Mammary epithelial cell (primary cell): ENCODE measurements around the gene IL1F10.

Experiments used
- EZH2 ChIP-seq: IDR thresholded peaks from 2 replicates; pipeline ENCODE4 v1.6.1; 2012; ENCODE audit warnings: low read length, inconsistent platforms, borderline replicate concordance
- TF ChIP-seq, protein P1 (sequence below), 2 donors: IDR thresholded peaks in 1 of 2; conservative IDR thresholded peaks in 1 of 2; 2 replicates each; pipeline ENCODE4 v1.5.1; 2011 to 2012; ENCODE audit warnings: inconsistent platforms in 2 of 2, low read length in 2 of 2, mild to moderate bottlenecking in 2 of 2, control low read depth in 1 of 2, low read depth in 1 of 2; ENCODE audit not compliant: insufficient read depth in 1 of 2; ENCODE audit errors: extremely low read depth in 1 of 2

DNA sequence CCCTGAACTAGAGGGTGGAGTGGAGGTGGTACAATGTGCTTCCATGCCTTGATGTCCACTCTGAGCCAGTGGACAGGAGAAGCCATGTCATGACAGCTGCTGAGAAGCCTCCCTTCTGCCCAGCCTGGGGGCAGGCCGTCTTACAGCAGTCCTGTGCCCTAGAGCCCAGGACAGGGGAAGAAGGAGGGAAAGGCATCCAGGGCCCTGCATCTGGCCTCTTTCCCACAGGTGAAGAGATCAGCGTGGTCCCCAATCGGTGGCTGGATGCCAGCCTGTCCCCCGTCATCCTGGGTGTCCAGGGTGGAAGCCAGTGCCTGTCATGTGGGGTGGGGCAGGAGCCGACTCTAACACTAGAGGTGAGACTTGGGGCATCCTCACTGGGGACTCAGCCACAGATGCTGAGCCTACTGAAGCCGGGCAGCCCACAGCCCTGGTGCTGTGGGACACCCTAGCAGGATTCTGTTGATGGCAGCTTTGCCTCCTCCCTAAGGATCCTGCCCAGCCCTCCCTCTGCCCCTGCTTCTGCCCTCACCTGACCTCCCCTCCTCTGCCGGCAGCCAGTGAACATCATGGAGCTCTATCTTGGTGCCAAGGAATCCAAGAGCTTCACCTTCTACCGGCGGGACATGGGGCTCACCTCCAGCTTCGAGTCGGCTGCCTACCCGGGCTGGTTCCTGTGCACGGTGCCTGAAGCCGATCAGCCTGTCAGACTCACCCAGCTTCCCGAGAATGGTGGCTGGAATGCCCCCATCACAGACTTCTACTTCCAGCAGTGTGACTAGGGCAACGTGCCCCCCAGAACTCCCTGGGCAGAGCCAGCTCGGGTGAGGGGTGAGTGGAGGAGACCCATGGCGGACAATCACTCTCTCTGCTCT, 5.6 kb upstream of the IL1F10 start:
- TF ChIP-seq, protein P1, sequence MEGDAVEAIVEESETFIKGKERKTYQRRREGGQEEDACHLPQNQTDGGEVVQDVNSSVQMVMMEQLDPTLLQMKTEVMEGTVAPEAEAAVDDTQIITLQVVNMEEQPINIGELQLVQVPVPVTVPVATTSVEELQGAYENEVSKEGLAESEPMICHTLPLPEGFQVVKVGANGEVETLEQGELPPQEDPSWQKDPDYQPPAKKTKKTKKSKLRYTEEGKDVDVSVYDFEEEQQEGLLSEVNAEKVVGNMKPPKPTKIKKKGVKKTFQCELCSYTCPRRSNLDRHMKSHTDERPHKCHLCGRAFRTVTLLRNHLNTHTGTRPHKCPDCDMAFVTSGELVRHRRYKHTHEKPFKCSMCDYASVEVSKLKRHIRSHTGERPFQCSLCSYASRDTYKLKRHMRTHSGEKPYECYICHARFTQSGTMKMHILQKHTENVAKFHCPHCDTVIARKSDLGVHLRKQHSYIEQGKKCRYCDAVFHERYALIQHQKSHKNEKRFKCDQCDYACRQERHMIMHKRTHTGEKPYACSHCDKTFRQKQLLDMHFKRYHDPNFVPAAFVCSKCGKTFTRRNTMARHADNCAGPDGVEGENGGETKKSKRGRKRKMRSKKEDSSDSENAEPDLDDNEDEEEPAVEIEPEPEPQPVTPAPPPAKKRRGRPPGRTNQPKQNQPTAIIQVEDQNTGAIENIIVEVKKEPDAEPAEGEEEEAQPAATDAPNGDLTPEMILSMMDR (conservative IDR thresholded peaks at IDR 0.05 in 1 of 2, IDR thresholded peaks at IDR 0.05 in 1 of 2; ENCODE audit: extremely low read depth in 1 of 2, insufficient read depth in 1 of 2, low read depth in 1 of 2, low read length in 2 of 2): no peak
- no peak for TF ChIP-seq EZH2
